Activated T-helper 17 cell treated with anti-CD3 and anti-CD28 coated beads, Interleukin-2, amount 50 U/mL, for 72 hours (primary cell): ENCODE data around the gene HLCS. TPM values are rescaled to one million over a fixed set of nuclear protein-coding genes. Genes with fewer than 3 reads are reported as not detected.

ENCODE experiments used
- ATAC-seq: fragments of 150-1000 bp; cut with Tn5 transposase; replicated peaks from 2 replicates; pipeline ENCODE4 v1.10.0; 2021; ENCODE audit warnings: mild to moderate bottlenecking, moderate library complexity
- H3K27ac Mint-ChIP-seq: one replicate; pipeline ENCODE4 v1.8.0; 2022; ENCODE audit warnings: mixed read lengths
- H3K27me3 Mint-ChIP-seq: one replicate; pipeline ENCODE4 v1.8.0; 2022; ENCODE audit warnings: mixed read lengths
- H3K36me3 Mint-ChIP-seq: one replicate; pipeline ENCODE4 v1.8.0; 2022; ENCODE audit warnings: low read depth, mild to moderate bottlenecking, mixed read lengths
- H3K4me1 Mint-ChIP-seq: one replicate; pipeline ENCODE4 v1.8.0; 2022; ENCODE audit warnings: mixed read lengths
- H3K4me3 Mint-ChIP-seq: one replicate; pipeline ENCODE4 v1.8.0; 2022; ENCODE audit warnings: mild to moderate bottlenecking, mixed read lengths
- H3K9me3 Mint-ChIP-seq: one replicate; pipeline ENCODE4 v1.8.0; 2022; ENCODE audit warnings: mixed read lengths
- total RNA-seq, 2 donors: library from RNA; stranded (reverse); gene quantifications; one replicate each; pipeline ENCODE4 v1.2.3, GENCODE V29; 2022

The HLCS gene
- total RNA-seq, 2 donors from 2014 or later: 14.5 to 17.8 TPM

- no peak for ATAC-seq
- H3K27ac Mint-ChIP-seq: no peak overlapping the region
- no peaks in the 10 kb centered on the region for H3K36me3 Mint-ChIP-seq
- no peaks in the 10 kb centered on the region for H3K9me3 Mint-ChIP-seq
- H3K4me3 Mint-ChIP-seq: no peak overlapping the region
- H3K4me1 Mint-ChIP-seq: no peaks in the 10 kb centered on the region
- H3K27me3 Mint-ChIP-seq: no peaks in the 10 kb centered on the region
These were observed 181.5 kb downstream of the HLCS start for GRCh38 chr21:36784947-36785346.

GRCh38 chr21:36783612-36784374 is 182.7 kb downstream of the HLCS start:
- Mint-ChIP-seq H3K27ac (no peak overlapping the region), H3K36me3 (no peaks in the 10 kb centered on the region), H3K27me3 (no peaks in the 10 kb centered on the region), H3K4me1 (no peaks in the 10 kb centered on the region), H3K9me3 (no peaks in the 10 kb centered on the region), H3K4me3 (no peak overlapping the region)
- ATAC-seq: peak; percentile 71

DNA sequence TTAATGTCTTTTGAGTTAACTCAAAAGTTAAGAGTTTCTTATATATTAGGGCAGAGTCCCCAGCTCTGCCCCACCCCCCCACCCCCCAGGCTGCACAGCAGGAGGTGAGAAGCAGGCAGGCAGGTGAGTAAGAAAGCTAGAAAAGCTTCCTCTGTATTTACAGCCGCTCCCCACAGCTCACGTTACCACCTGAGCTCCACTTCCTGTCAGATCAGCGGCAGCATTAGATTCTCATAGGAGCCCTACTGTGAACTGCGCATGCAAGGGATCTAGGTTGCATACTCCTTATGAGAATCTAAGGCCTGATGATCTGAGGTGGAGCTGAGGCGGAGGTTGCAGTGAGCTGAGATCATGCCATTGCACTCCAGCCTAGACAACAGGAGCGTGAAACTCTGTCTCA is 185.6 kb downstream of the HLCS start:
- Mint-ChIP-seq H3K9me3 (no peaks in the 10 kb centered on the region), H3K4me3 (no peak overlapping the region), H3K4me1 (no peaks in the 10 kb centered on the region), H3K27ac (no peak overlapping the region), H3K36me3 (no peaks in the 10 kb centered on the region), H3K27me3 (no peaks in the 10 kb centered on the region)
- no peak for ATAC-seq

DNA sequence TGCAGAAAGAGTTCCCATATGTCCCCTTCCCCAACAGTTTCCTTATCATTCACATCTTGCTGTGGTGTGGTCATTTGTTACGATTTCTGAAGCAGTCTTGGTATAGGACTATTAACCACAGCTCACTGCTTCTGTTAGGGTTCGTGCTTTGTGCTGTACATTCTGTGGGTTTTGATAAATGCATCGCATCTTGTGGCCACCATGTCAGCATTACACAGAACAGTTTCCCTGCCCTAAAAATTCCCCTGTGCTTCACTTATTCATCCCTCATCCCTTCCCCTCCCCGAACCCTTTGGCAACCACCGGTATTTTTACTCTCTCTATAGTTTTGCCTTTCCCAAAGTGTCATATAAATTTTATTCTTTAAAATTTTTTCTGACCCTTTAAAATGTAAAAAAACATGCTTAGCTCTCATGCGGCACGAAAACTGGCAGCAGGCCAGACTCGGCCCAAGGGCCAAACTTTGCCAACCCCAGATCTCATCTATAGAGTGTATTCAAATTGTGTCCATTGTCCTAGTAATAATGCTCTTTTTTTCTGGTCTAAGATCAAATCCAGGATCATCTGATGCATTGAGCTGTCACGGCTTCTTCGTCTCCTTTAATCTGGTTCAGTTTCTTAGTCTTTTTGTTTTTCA is 189.4 kb downstream of the HLCS start:
- Mint-ChIP-seq H3K9me3 (no peaks in the 10 kb centered on the region), H3K36me3 (no peaks in the 10 kb centered on the region), H3K27me3 (no peaks in the 10 kb centered on the region), H3K4me1 (no peaks in the 10 kb centered on the region), H3K4me3 (no peak overlapping the region), H3K27ac (no peak overlapping the region)
- no peak for ATAC-seq

DNA sequence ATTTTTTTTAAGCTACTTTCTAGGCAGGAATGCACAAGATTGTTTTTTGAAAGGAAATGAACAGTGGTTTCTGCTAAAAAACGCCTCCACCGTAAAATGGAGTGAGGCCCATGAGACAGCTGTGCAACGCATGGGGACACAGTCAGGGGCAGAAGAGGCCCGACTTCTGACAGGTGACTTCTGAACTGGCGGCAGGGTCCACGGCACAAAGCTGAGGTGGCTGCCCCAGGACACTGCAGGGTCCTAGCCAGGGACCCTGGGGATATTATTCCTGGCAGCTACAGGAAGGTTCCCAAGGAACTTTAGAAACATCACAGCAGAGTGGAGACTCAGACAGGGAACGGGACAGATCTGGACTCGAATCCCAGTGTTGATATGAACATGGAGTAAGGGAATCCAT is 192.5 kb downstream of the HLCS start:
- Mint-ChIP-seq H3K9me3 (no peaks in the 10 kb centered on the region), H3K27me3 (no peaks in the 10 kb centered on the region), H3K4me1 (peaks cover 2% of the 10 kb centered on the region), H3K36me3 (no peaks in the 10 kb centered on the region), H3K27ac (no peak overlapping the region), H3K4me3 (no peak overlapping the region)
- no peak for ATAC-seq

DNA sequence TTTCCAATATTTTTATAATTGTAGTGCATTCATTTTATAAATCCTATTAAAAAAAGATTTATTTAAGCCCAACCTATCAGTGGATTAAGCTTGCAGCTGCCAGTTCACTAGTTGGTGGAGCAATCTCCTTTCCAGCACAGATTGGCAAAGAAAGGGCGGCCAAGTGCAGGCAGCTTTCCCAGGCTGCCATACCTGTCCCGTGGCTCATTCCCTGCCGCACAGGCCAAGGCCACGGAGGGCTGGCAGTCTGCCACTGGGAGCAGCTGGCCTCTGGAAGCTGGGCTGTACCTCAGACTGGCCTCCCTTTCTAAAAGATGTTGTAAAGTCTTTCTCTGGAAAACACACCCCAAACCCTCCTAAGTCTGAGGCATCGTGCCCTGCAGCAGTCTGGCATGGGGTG is 193.4 kb downstream of the HLCS start:
- ATAC-seq: no peak
- H3K27ac Mint-ChIP-seq: no peak overlapping the region
- no peaks in the 10 kb centered on the region for H3K27me3 Mint-ChIP-seq
- H3K4me1 Mint-ChIP-seq: peaks cover 6% of the 10 kb centered on the region
- H3K4me3 Mint-ChIP-seq: no peak overlapping the region
- no peaks in the 10 kb centered on the region for H3K9me3 Mint-ChIP-seq
- no peaks in the 10 kb centered on the region for H3K36me3 Mint-ChIP-seq

DNA sequence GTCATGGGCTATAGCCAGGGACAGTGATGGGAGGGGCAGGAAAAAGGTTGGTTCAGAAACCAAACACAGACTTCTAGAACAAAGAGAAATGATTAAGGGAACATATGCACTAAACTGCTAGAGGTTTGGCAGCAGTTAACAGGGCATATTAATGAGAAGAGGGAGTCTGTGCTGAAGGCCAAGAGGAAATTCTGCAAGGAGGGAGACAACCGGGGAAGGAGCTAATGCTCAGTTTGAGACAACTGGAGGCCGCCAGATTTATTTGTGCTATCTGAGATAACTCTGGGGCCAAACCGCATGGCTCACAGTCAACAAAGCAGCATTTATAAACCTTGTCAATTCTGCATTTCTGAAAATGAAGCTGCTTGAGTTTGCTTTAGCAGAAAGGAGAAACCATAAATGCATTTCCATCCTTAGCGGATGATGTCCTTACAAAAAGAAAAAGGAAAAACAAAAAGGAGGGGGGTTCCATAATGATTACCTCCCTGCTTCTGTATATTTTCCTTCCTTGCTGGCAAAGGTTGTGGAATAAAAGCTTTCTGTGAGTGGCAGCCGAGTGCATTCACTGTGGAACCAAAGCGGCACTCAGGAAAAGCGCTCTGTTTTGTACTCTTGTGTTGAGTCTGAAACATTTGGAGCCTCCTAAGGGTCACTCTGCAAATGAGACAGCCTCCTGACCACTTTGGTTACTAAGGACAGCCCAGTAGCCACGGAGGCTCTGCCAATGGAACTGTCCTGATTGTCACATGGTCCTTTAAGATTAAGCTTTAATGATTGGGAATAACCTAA is 197.2 kb downstream of the HLCS start:
- Mint-ChIP-seq H3K4me3 (no peak overlapping the region), H3K4me1 (peaks cover 6% of the 10 kb centered on the region), H3K9me3 (no peaks in the 10 kb centered on the region), H3K36me3 (peaks cover 5% of the 10 kb centered on the region), H3K27ac (peak overlapping the region; percentile 80), H3K27me3 (no peaks in the 10 kb centered on the region)
- ATAC-seq: no peak

GRCh38 chr21:36768496-36768895 is 198.0 kb downstream of the HLCS start:
- Mint-ChIP-seq H3K4me1 (peaks cover 6% of the 10 kb centered on the region), H3K9me3 (no peaks in the 10 kb centered on the region), H3K36me3 (peaks cover 5% of the 10 kb centered on the region), H3K4me3 (no peak overlapping the region), H3K27ac (peak overlapping the region; percentile 80), H3K27me3 (no peaks in the 10 kb centered on the region)
- no peak for ATAC-seq

DNA sequence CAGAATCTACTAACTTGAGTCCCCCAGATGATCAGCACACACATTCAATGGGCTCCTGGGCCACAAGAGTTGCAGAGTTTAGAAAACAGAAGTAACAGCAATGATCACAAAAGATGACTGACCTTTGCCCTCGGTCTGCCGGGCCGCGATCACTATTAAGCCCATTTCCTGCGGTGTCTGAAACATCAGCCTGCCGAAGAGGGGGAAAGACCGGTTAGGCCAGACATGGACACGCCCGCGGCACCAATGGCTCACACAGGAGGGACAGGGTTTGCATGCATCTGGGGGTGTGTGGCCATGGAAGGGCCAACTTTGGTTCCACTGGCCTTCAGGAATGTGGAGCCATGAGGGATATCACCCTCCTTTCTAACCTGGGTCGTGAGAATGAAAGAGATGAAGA is 199.4 kb downstream of the HLCS start:
- H3K36me3 Mint-ChIP-seq: peaks cover 5% of the 10 kb centered on the region
- no peak overlapping the region for H3K27ac Mint-ChIP-seq
- H3K9me3 Mint-ChIP-seq: no peaks in the 10 kb centered on the region
- peaks cover 6% of the 10 kb centered on the region for H3K4me1 Mint-ChIP-seq
- ATAC-seq: no peak
- H3K4me3 Mint-ChIP-seq: no peak overlapping the region
- H3K27me3 Mint-ChIP-seq: no peaks in the 10 kb centered on the region

GRCh38 chr21:36766511-36766910 is 200.0 kb downstream of the HLCS start:
- ATAC-seq: no peak
- Mint-ChIP-seq H3K4me1 (peaks cover 6% of the 10 kb centered on the region), H3K36me3 (peaks cover 5% of the 10 kb centered on the region), H3K27me3 (no peaks in the 10 kb centered on the region), H3K27ac (no peak overlapping the region), H3K4me3 (no peak overlapping the region), H3K9me3 (no peaks in the 10 kb centered on the region)

- no peak overlapping the region for H3K4me3 Mint-ChIP-seq
- no peak overlapping the region for H3K27ac Mint-ChIP-seq
- no peaks in the 10 kb centered on the region for H3K27me3 Mint-ChIP-seq
- no peaks in the 10 kb centered on the region for H3K9me3 Mint-ChIP-seq
- peak; percentile 50 for ATAC-seq
- peaks cover 5% of the 10 kb centered on the region for H3K36me3 Mint-ChIP-seq
- H3K4me1 Mint-ChIP-seq: peaks cover 6% of the 10 kb centered on the region
These were observed 201.2 kb downstream of the HLCS start for GRCh38 chr21:36765229-36765628.

DNA sequence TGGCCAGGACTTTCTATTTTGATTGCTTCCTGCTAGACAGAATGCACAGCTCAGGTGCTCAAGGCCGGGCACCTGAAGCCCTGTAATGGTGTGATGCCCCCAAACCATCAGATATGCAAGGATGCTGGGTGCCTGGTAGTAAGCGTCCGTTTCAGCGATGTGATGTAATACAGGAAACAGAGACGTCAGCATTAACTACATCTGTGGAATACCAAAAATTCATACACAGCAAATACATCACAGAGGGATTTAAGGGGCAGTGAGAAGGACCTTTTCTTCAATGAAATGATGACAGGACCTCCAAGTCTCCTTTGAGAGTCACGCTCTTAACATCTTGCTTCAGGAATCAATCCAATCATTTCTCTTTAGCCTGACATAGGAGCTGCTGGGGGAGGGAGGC is 203.2 kb downstream of the HLCS start:
- H3K9me3 Mint-ChIP-seq: no peaks in the 10 kb centered on the region
- no peak overlapping the region for H3K4me3 Mint-ChIP-seq
- no peaks in the 10 kb centered on the region for H3K4me1 Mint-ChIP-seq
- no peak for ATAC-seq
- H3K27ac Mint-ChIP-seq: no peak overlapping the region
- no peaks in the 10 kb centered on the region for H3K27me3 Mint-ChIP-seq
- H3K36me3 Mint-ChIP-seq: peaks cover 18% of the 10 kb centered on the region

- H3K27ac Mint-ChIP-seq: no peak overlapping the region
- peaks cover 18% of the 10 kb centered on the region for H3K36me3 Mint-ChIP-seq
- H3K4me3 Mint-ChIP-seq: no peak overlapping the region
- no peaks in the 10 kb centered on the region for H3K9me3 Mint-ChIP-seq
- H3K4me1 Mint-ChIP-seq: no peaks in the 10 kb centered on the region
- no peaks in the 10 kb centered on the region for H3K27me3 Mint-ChIP-seq
- ATAC-seq: no peak
These were observed 203.8 kb downstream of the HLCS start for GRCh38 chr21:36762642-36763041.

DNA sequence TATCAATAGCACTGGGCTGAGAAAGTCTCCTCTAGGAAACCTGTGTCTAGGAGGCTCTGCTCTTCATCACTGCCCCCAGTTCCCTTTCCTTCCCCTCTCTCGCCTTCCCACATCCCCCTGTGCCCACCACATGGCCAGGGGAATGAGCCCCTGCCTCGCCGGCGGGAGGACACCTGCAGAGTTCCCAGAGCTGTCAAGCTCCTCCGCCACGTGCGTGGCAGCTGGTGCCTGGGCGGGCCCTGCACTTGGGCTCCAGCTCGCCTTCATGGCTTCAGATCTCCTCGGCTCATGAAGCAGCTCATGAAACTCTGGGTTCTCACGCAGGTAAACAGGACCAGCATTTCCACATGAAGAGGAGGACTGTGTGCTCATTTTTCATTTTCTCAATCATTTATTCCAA is 204.8 kb downstream of the HLCS start:
- Mint-ChIP-seq H3K4me3 (no peak overlapping the region), H3K27me3 (no peaks in the 10 kb centered on the region), H3K9me3 (no peaks in the 10 kb centered on the region), H3K4me1 (no peaks in the 10 kb centered on the region), H3K27ac (no peak overlapping the region), H3K36me3 (peaks cover 25% of the 10 kb centered on the region)
- no peak for ATAC-seq
